H9 (cell line): ENCODE data around the gene HCST. TPM values are rescaled to one million over a fixed set of nuclear protein-coding genes. Genes with fewer than 3 reads are reported as not detected.
"Not testable (repeated sequence)": the region's sequence is repeated elsewhere in the genome, so short reads cannot be mapped to it uniquely, and the experiment has no call there.

Experiments used
- DNase-seq: peaks from one replicate; pipeline ENCODE4 v3.0.0-alpha.2; 2017
- H2AFZ ChIP-seq: one replicate; pipeline ENCODE4 v1.6.1; 2013; ENCODE audit warnings: mild to moderate bottlenecking, low read length, control low read depth, moderate library complexity
- H2AK5ac ChIP-seq: 2 replicates; pipeline ENCODE4 v1.6.1; 2013; ENCODE audit warnings: low read length, control low read depth, mixed read lengths; ENCODE audit not compliant: insufficient read length
- H2BK120ac ChIP-seq: one replicate; pipeline ENCODE4 v1.6.1; 2013; ENCODE audit warnings: low read depth, mild to moderate bottlenecking, low read length, control low read depth, inconsistent platforms; ENCODE audit not compliant: poor library complexity, severe bottlenecking
- H2BK12ac ChIP-seq: 2 replicates; pipeline ENCODE4 v1.6.1; 2013; ENCODE audit warnings: low read length, control low read depth, mixed read lengths, low read depth; ENCODE audit not compliant: insufficient read length
- H2BK15ac ChIP-seq: 2 replicates; pipeline ENCODE4 v1.6.1; 2013; ENCODE audit warnings: low read depth, low read length, control low read depth
- H2BK20ac ChIP-seq: one replicate; pipeline ENCODE4 v1.6.1; 2013; ENCODE audit warnings: low read depth, mild to moderate bottlenecking, low read length, control low read depth, inconsistent platforms; ENCODE audit not compliant: poor library complexity, severe bottlenecking
- H2BK5ac ChIP-seq: 2 replicates; pipeline ENCODE4 v1.6.1; 2013; ENCODE audit warnings: low read length, control low read depth, mixed read lengths; ENCODE audit not compliant: insufficient read length
- H3K14ac ChIP-seq: 2 replicates; pipeline ENCODE4 v1.6.1; 2013; ENCODE audit warnings: low read length, control low read depth; ENCODE audit not compliant: insufficient read depth
- H3K18ac ChIP-seq: 2 replicates; pipeline ENCODE4 v1.6.1; 2013; ENCODE audit warnings: low read depth, mild to moderate bottlenecking, mixed read lengths, low read length, control low read depth; ENCODE audit not compliant: insufficient read length
- H3K23ac ChIP-seq: 2 replicates; pipeline ENCODE4 v1.6.1; 2013; ENCODE audit warnings: low read length, control low read depth, mixed read lengths, low read depth; ENCODE audit not compliant: insufficient read length
- H3K23me2 ChIP-seq: 2 replicates; pipeline ENCODE4 v1.6.1; 2013; ENCODE audit warnings: low read depth, mild to moderate bottlenecking, mixed read lengths, low read length, control low read depth; ENCODE audit not compliant: insufficient read length, poor library complexity, severe bottlenecking
- H3K27ac ChIP-seq: 2 replicates; pipeline ENCODE4 v1.5.1; 2013; ENCODE audit warnings: low read length, control low read depth, mixed read lengths, low read depth; ENCODE audit not compliant: insufficient read length
- H3K27me3 ChIP-seq: 2 replicates; pipeline ENCODE4 v1.6.1; 2013; ENCODE audit warnings: low read length, control low read depth, inconsistent platforms; ENCODE audit not compliant: insufficient read depth
- H3K4ac ChIP-seq: 2 replicates; pipeline ENCODE4 v1.6.1; 2013; ENCODE audit warnings: low read depth, mild to moderate bottlenecking, control low read depth, inconsistent platforms, low read length, moderate library complexity
- H3K4me1 ChIP-seq: 2 replicates; pipeline ENCODE4 v1.6.1; 2013; ENCODE audit warnings: low read length, control low read depth, inconsistent platforms; ENCODE audit not compliant: insufficient read depth
- H3K4me2 ChIP-seq: 2 replicates; pipeline ENCODE4 v1.6.1; 2013; ENCODE audit warnings: low read length, control low read depth, mixed read lengths; ENCODE audit not compliant: insufficient read length, insufficient read depth
- H3K56ac ChIP-seq: 2 replicates; pipeline ENCODE4 v1.6.1; 2013; ENCODE audit warnings: low read depth, mild to moderate bottlenecking, mixed read lengths, low read length, control low read depth; ENCODE audit not compliant: insufficient read length
- H3K79me1 ChIP-seq: 2 replicates; pipeline ENCODE4 v1.6.1; 2013; ENCODE audit warnings: low read depth, mild to moderate bottlenecking, moderate library complexity, low read length, control low read depth, inconsistent platforms; ENCODE audit not compliant: insufficient read depth, poor library complexity, severe bottlenecking
- H3K79me2 ChIP-seq: 2 replicates; pipeline ENCODE4 v1.6.1; 2013; ENCODE audit warnings: low read length, control low read depth, inconsistent platforms; ENCODE audit not compliant: insufficient read depth
- H3K9ac ChIP-seq: 2 replicates; pipeline ENCODE4 v1.6.1; 2013; ENCODE audit warnings: low read length, control low read depth, mixed read lengths; ENCODE audit not compliant: insufficient read length; ENCODE audit errors: extremely low read depth
- H3K9me3 ChIP-seq: one replicate; pipeline ENCODE4 v1.6.1; 2013; ENCODE audit warnings: low read depth, low read length, inconsistent platforms; ENCODE audit not compliant: control insufficient read depth
- H3T11ph ChIP-seq: one replicate; pipeline ENCODE4 v1.6.1; 2013; ENCODE audit warnings: mild to moderate bottlenecking, low read length, control low read depth, inconsistent platforms
- H4K20me1 ChIP-seq: one replicate; pipeline ENCODE4 v1.6.1; 2013; ENCODE audit not compliant: control insufficient read depth, insufficient read length, insufficient read depth
- H4K5ac ChIP-seq: 2 replicates; pipeline ENCODE4 v1.6.1; 2013; ENCODE audit warnings: low read depth, mild to moderate bottlenecking, mixed read lengths, low read length, control low read depth; ENCODE audit not compliant: insufficient read length
- H4K8ac ChIP-seq: replicated peaks from 2 replicates; pipeline ENCODE4 v1.6.1; 2013; ENCODE audit warnings: low read length, control low read depth, mixed read lengths, low read depth; ENCODE audit not compliant: insufficient read length
- H4K91ac ChIP-seq: 2 replicates; pipeline ENCODE4 v1.6.1; 2013; ENCODE audit warnings: low read depth, mild to moderate bottlenecking, moderate library complexity, mixed read lengths, low read length, control low read depth; ENCODE audit not compliant: insufficient read length
- H3K27ac Mint-ChIP-seq, 3 experiments: 2 replicates in 2 of 3; 3 replicates in 1 of 3; pipeline ENCODE4 v1.8.0; 2020 to 2021; ENCODE audit warnings: mixed read lengths in 3 of 3, mild to moderate bottlenecking in 1 of 3, moderate library complexity in 1 of 3
- H3K27me3 Mint-ChIP-seq: 2 replicates; pipeline ENCODE4 v1.8.0; 2021; ENCODE audit warnings: low read depth, mild to moderate bottlenecking, moderate library complexity, mixed read lengths
- H3K36me3 Mint-ChIP-seq, 3 experiments: 2 replicates in 2 of 3; 3 replicates in 1 of 3; pipeline ENCODE4 v1.8.0; 2020 to 2021; ENCODE audit warnings: low read depth in 3 of 3, mixed read lengths in 3 of 3; ENCODE audit not compliant: insufficient read depth in 1 of 3
- H3K4me1 Mint-ChIP-seq, 2 experiments: 2 replicates each; pipeline ENCODE4 v1.8.0; 2020; ENCODE audit warnings: mixed read lengths in 2 of 2
- H3K4me3 Mint-ChIP-seq, 2 experiments: 2 replicates in 1 of 2; 3 replicates in 1 of 2; pipeline ENCODE4 v1.8.0; 2020 to 2021; ENCODE audit warnings: mild to moderate bottlenecking in 2 of 2, mixed read lengths in 2 of 2, moderate library complexity in 1 of 2
- H3K9me3 Mint-ChIP-seq, 2 experiments: 2 replicates in 1 of 2; 3 replicates in 1 of 2; pipeline ENCODE4 v1.8.0; 2020; ENCODE audit warnings: mild to moderate bottlenecking in 2 of 2, mixed read lengths in 2 of 2, moderate library complexity in 1 of 2
- WGBS: extraction: QIAGEN DNeasy Blood & Tissue Kit; methylation state at CpG from one replicate; pipeline ENCODE4 v1.1.7; 2013; ENCODE audit warnings: missing lambda C conversion rate, low lambda C conversion rate, mixed read lengths; ENCODE audit not compliant: insufficient read length; ENCODE audit errors: extremely low coverage; 5-methylcytosine and 5-hydroxymethylcytosine counted together
- total RNA-seq: library from RNA; stranded (reverse); gene quantifications from 2 replicates; pipeline ENCODE4 v1.2.1, GENCODE V29; 2021
- TF ChIP-seq, protein P1 (sequence below): fragments of 200-600 bp; sonication (generic); conservative IDR thresholded peaks from 3 replicates; pipeline ENCODE4 v1.8.0; 2021; ENCODE audit warnings: antibody characterized with exemption, mild to moderate bottlenecking

The HCST gene
- total RNA-seq, 1 experiment from 2014 or later = 0.68 TPM

DNA sequence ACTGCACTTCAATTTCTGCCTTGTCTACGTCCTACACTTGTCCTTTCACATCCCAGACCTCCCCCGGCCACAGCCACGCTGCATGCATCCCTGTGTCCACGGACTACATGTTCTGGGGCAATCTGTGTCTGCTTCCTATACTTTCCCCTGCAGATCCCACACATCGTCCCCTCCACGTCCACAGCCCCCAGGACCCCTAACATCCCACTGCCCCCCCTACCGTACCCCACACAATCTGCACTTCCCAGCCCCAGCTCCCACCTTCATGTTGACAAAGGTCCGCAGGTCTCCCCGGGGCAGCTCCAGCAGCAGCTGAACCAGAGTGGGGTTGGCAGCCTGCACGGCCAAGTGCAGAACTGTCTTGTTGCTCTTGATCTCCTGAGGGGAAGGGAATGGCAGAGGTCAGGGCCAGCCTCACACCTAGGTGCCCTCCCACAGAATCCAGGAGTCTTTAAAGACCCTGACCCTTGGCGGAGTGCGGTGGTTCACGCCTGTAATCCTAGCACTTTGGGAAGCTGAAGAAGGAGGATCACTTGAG lies 12.1 kb upstream of the HCST start:
- no peak overlapping the region for H4K91ac ChIP-seq
- no peak overlapping the region for H3K14ac ChIP-seq
- H3K4me1 ChIP-seq = no peaks in the 10 kb centered on the region
- no peak overlapping the region for H4K8ac ChIP-seq
- H3K23ac ChIP-seq = no peak overlapping the region
- H2BK12ac ChIP-seq = no peak overlapping the region
- H3K9me3 Mint-ChIP-seq = no peaks in the 10 kb centered on the region
- no peaks in the 10 kb centered on the region for H3K27me3 ChIP-seq
- no peaks in the 10 kb centered on the region for H4K20me1 ChIP-seq
- H3K36me3 Mint-ChIP-seq = peaks cover 36 to 71% (median 66%) of the 10 kb centered on the region in 3 experiments
- H3K27ac ChIP-seq = no peak overlapping the region
- no peak overlapping the region for H2AFZ ChIP-seq
- no peaks in the 10 kb centered on the region for H3K23me2 ChIP-seq
- no peak overlapping the region for H2BK20ac ChIP-seq
- H2BK5ac ChIP-seq = no peak overlapping the region
- H3K4me2 ChIP-seq = no peak overlapping the region
- no peaks in the 10 kb centered on the region for H3K27me3 Mint-ChIP-seq
- no peaks in the 10 kb centered on the region for H3K79me2 ChIP-seq
- no peak overlapping the region for H2BK120ac ChIP-seq
- H3K4me1 Mint-ChIP-seq = no peaks in the 10 kb centered on the region
- no peaks in the 10 kb centered on the region for H3K79me1 ChIP-seq
- H3K4ac ChIP-seq = no peak overlapping the region
- H3T11ph ChIP-seq = no peak overlapping the region
- DNase-seq = no peak
- no peak overlapping the region for H2BK15ac ChIP-seq
- no peak overlapping the region for H4K5ac ChIP-seq
- no peak overlapping the region for H3K56ac ChIP-seq
- no peak overlapping the region for H3K9ac ChIP-seq
- no peak overlapping the region for H2AK5ac ChIP-seq
- no peaks in the 10 kb centered on the region for H3K9me3 ChIP-seq
- no peak overlapping the region for H3K18ac ChIP-seq
- TF ChIP-seq, protein P1, sequence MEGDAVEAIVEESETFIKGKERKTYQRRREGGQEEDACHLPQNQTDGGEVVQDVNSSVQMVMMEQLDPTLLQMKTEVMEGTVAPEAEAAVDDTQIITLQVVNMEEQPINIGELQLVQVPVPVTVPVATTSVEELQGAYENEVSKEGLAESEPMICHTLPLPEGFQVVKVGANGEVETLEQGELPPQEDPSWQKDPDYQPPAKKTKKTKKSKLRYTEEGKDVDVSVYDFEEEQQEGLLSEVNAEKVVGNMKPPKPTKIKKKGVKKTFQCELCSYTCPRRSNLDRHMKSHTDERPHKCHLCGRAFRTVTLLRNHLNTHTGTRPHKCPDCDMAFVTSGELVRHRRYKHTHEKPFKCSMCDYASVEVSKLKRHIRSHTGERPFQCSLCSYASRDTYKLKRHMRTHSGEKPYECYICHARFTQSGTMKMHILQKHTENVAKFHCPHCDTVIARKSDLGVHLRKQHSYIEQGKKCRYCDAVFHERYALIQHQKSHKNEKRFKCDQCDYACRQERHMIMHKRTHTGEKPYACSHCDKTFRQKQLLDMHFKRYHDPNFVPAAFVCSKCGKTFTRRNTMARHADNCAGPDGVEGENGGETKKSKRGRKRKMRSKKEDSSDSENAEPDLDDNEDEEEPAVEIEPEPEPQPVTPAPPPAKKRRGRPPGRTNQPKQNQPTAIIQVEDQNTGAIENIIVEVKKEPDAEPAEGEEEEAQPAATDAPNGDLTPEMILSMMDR = no peak
- no CpG with 5 or more reads among the region's 13 CpGs for WGBS
- no peak overlapping the region for H3K4me3 Mint-ChIP-seq
- no peak overlapping the region; a peak in 1 of 7 replicates for H3K27ac Mint-ChIP-seq

DNA sequence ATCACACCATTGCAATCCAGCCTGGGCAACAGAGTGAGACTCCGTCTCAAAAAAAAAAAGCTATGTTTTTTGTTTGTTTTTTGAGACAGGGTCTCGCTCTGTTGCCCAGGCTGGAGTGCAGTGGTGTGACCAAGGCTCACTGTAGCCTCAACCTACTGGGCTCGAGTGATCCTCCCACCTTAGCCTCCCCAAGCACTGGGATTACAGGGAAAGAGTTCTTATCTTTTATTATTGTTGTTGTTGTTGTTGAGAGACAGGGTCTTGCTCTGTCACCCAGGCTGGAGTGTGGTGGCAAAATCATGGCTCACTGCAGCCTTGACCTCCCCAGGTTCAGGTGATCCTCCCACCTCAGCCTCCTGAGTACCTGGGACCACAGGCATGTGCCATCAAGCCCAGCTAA lies 10.5 kb upstream of the HCST start:
- H3K23me2 ChIP-seq, H2AFZ ChIP-seq: not testable (repeated sequence)

More for the DNA sequence above, 10.5 kb upstream of the HCST start:
- H3K9me3 ChIP-seq, H3K4me2 ChIP-seq, H3K79me2 ChIP-seq, H4K8ac ChIP-seq, H3K9me3 Mint-ChIP-seq, H3K4me1 Mint-ChIP-seq, H3K4me1 ChIP-seq, H2BK20ac ChIP-seq, H3K4ac ChIP-seq, H4K91ac ChIP-seq, H3K27ac ChIP-seq, H4K20me1 ChIP-seq, H3K79me1 ChIP-seq, H3K4me3 Mint-ChIP-seq, H3T11ph ChIP-seq, H3K56ac ChIP-seq, H3K27me3 ChIP-seq, H3K27ac Mint-ChIP-seq, H4K5ac ChIP-seq, H2BK15ac ChIP-seq, H3K9ac ChIP-seq, DNase-seq, H3K23ac ChIP-seq, H2AK5ac ChIP-seq, H2BK120ac ChIP-seq, H3K27me3 Mint-ChIP-seq, H2BK12ac ChIP-seq, H3K18ac ChIP-seq, H2BK5ac ChIP-seq, H3K14ac ChIP-seq: not testable (repeated sequence)
- H3K36me3 Mint-ChIP-seq = peaks cover 38 to 78% (median 77%) of the 10 kb centered on the region in 3 experiments
- no CpG with 5 or more reads among the region's 3 CpGs for WGBS
